Jurkat, Clone E6-1 (cell line): Measurements from ENCODE around the gene CBX7.

Source experiments
- DNase-seq: peaks from one replicate; pipeline ENCODE4 v3.0.0-alpha.2; 2011; ENCODE audit warnings: low read depth, low spot score
- H3K4me3 ChIP-seq: 2 replicates; pipeline ENCODE4 v1.5.1; 2011; ENCODE audit warnings: mild to moderate bottlenecking, low read length, control low read depth, moderate library complexity

The CBX7 gene

GRCh38 chr22:39149915-39150847 lies 2.3 kb downstream of the CBX7 start:
- no peak for DNase-seq
- no peak overlapping the region for H3K4me3 ChIP-seq

- DNase-seq: no peak
- no peak overlapping the region for H3K4me3 ChIP-seq
Measured at GRCh38 chr22:39148727-39149535, 3.5 kb downstream of the CBX7 start.

GRCh38 chr22:39148026-39148726 lies 4.3 kb downstream of the CBX7 start:
- H3K4me3 ChIP-seq: no peak overlapping the region
- no peak for DNase-seq

- no peak overlapping the region for H3K4me3 ChIP-seq
- no peak for DNase-seq
Measured at GRCh38 chr22:39147335-39148025, 5.0 kb downstream of the CBX7 start.

- H3K4me3 ChIP-seq: no peak overlapping the region
- DNase-seq: no peak
Measured at GRCh38 chr22:39146256-39147101, 6.0 kb downstream of the CBX7 start.

- DNase-seq: no peak
- H3K4me3 ChIP-seq: peak overlapping the region; percentile 79
Measured at GRCh38 chr22:39144101-39144767, 8.2 kb downstream of the CBX7 start.

GRCh38 chr22:39142088-39142680 lies 10.3 kb downstream of the CBX7 start:
- no peak for DNase-seq
- no peak overlapping the region for H3K4me3 ChIP-seq

- DNase-seq: no peak
- no peak overlapping the region for H3K4me3 ChIP-seq
Measured at GRCh38 chr22:39139933-39140332, 12.5 kb downstream of the CBX7 start.

- DNase-seq: no peak
- no peak overlapping the region for H3K4me3 ChIP-seq
Measured at GRCh38 chr22:39138357-39138997, 14.0 kb downstream of the CBX7 start.

- no peak overlapping the region for H3K4me3 ChIP-seq
- DNase-seq: no peak
Measured at GRCh38 chr22:39136317-39136716, 16.2 kb downstream of the CBX7 start.

GRCh38 chr22:39135092-39135896 lies 17.2 kb downstream of the CBX7 start:
- DNase-seq: no peak
- no peak overlapping the region for H3K4me3 ChIP-seq

GRCh38 chr22:39134366-39135091 lies 18.0 kb downstream of the CBX7 start:
- no peak for DNase-seq
- H3K4me3 ChIP-seq: no peak overlapping the region

- no peak for DNase-seq
- H3K4me3 ChIP-seq: no peak overlapping the region
Measured at GRCh38 chr22:39133871-39134270, 18.6 kb downstream of the CBX7 start.

- no peak overlapping the region for H3K4me3 ChIP-seq
- no peak for DNase-seq
Measured at GRCh38 chr22:39132871-39133524, 19.5 kb downstream of the CBX7 start.

GRCh38 chr22:39132281-39132680 lies 20.2 kb downstream of the CBX7 start:
- DNase-seq: no peak
- no peak overlapping the region for H3K4me3 ChIP-seq
